GM19397 (cell line): ENCODE results near the gene SLC35A3.
A peak's percentile ranks its signal among the peaks of the same experiment; 100 is the strongest.
"Not testable (repeated sequence)": the region's sequence is repeated elsewhere in the genome, so short reads cannot be mapped to it uniquely, and the experiment has no call there.

Source experiments
- ATAC-seq: cut with Tn5 transposase; IDR thresholded peaks from one replicate; pipeline ENCODE4 v1.9.1; 2021; ENCODE audit warnings: mild to moderate bottlenecking, moderate library complexity; ENCODE audit not compliant: unreplicated experiment

SLC35A3 gene

GRCh38 chr1:100028765-100029164, 59.0 kb downstream of the SLC35A3 start:
- ATAC-seq: no peak

GRCh38 chr1:100034470-100034869, 64.7 kb downstream of the SLC35A3 start:
- ATAC-seq: no peak

- no peak for ATAC-seq
Observed at GRCh38 chr1:100035214-100035613, 65.4 kb downstream of the SLC35A3 start.

- peak; percentile 1 for ATAC-seq
Observed at GRCh38 chr1:100036718-100037655, 67.2 kb downstream of the SLC35A3 start.

- no peak for ATAC-seq
Observed at GRCh38 chr1:100037656-100037926, 67.8 kb downstream of the SLC35A3 start.

- peak; percentile 94 for ATAC-seq
Observed at GRCh38 chr1:100037927-100038659, 68.3 kb downstream of the SLC35A3 start.

GRCh38 chr1:100038660-100039287, 69.0 kb downstream of the SLC35A3 start:
- peak; percentile 47 for ATAC-seq

- ATAC-seq: no peak
Observed at GRCh38 chr1:100039591-100039990, 69.8 kb downstream of the SLC35A3 start.

- no peak for ATAC-seq
Observed at GRCh38 chr1:100045206-100045605, 75.4 kb downstream of the SLC35A3 start.

- not testable (repeated sequence) for ATAC-seq
Observed at GRCh38 chr1:100047235-100047708, 77.5 kb downstream of the SLC35A3 start.

- ATAC-seq: no peak
Observed at GRCh38 chr1:100050139-100050538, 80.3 kb downstream of the SLC35A3 start.

GRCh38 chr1:100051401-100051800, 81.6 kb downstream of the SLC35A3 start:
- no peak for ATAC-seq

- ATAC-seq: no peak
Observed at GRCh38 chr1:100051893-100052292, 82.1 kb downstream of the SLC35A3 start.

- no peak for ATAC-seq
Observed at GRCh38 chr1:100053119-100053518, 83.3 kb downstream of the SLC35A3 start.

- no peak for ATAC-seq
Observed at GRCh38 chr1:100053727-100054126, 83.9 kb downstream of the SLC35A3 start.

GRCh38 chr1:100061681-100062080, 91.9 kb downstream of the SLC35A3 start:
- ATAC-seq: no peak

- no peak for ATAC-seq
Observed at GRCh38 chr1:100065183-100065968, 95.6 kb downstream of the SLC35A3 start.

GRCh38 chr1:100065969-100066227, 96.1 kb downstream of the SLC35A3 start:
- ATAC-seq: no peak

GRCh38 chr1:100070201-100070939, 100.6 kb downstream of the SLC35A3 start:
- no peak for ATAC-seq

- ATAC-seq: no peak
Observed at GRCh38 chr1:100073531-100073930, 103.7 kb downstream of the SLC35A3 start.
